Measurements from ENCODE around the gene MAP3K10. TPM values are rescaled to one million over a fixed set of nuclear protein-coding genes. Genes with fewer than 3 reads are reported as not detected.
A peak's percentile ranks its signal among the peaks of the same experiment; 100 is the strongest.
"Not testable (repeated sequence)": the region's sequence is repeated elsewhere in the genome, so short reads cannot be mapped to it uniquely, and the experiment has no call there.

MAP3K10 gene
- total and polyA plus RNA-seq, 2 of the 13 experiments (the other 11 are each of a cell fraction or from before 2014, with no cell fraction given) = 3.4 to 5.0 TPM

- intact Hi-C loops (cut with micrococcal nuclease; ENCODE audit: unreplicated experiment); H4K20me1 ChIP-seq (ENCODE audit: insufficient read depth, low read length); ATAC-seq; BruUV-seq (replicated peaks); H3K27ac ChIP-seq (ENCODE audit: extremely low read length, insufficient read depth, low read length); H3K9me3 ChIP-seq (ENCODE audit: low read length); DNase-seq (ENCODE audit: low spot score); H3K36me3 ChIP-seq (replicated peaks in 1 of 2; ENCODE audit: control insufficient read depth in 1 of 2, insufficient read depth in 2 of 2, low read length in 2 of 2); H3K79me2 ChIP-seq (ENCODE audit: insufficient read depth, low read length); H3K4me1 ChIP-seq (ENCODE audit: insufficient read depth, low read length); FAIRE-seq; CTCF ChIA-PET (ENCODE audit: low intra/inter-chr PET ratio, low total read pairs); in situ Hi-C loops (cut with HindIII; ENCODE audit: extremely low pct_ligation_motif_present, low pct_unique_long_range_greater_than_20kb); H2AFZ ChIP-seq (ENCODE audit: low read length); H3K9ac ChIP-seq (ENCODE audit: insufficient read depth, low read depth, low read length); H3K4me2 ChIP-seq (ENCODE audit: low read depth, low read length); POLR2A ChIA-PET; H3K4me3 ChIP-seq (replicated peaks in 1 of 3; ENCODE audit: insufficient read depth in 1 of 3, low read depth in 2 of 3, low read length in 3 of 3); H3K27me3 ChIP-seq (ENCODE audit: control insufficient read depth in 1 of 2, insufficient read depth in 2 of 2, low read length in 2 of 2): not testable (repeated sequence)
- WGBS (ENCODE audit: low lambda C conversion rate) = 61% methylated on average over 14 of the region's 30 CpGs
- peak; percentile 68 for TF ChIP-seq NFYC (CRISPR knock-in tag; IDR thresholded peaks at IDR 0.05)
- TF ChIP-seq NFYB (CRISPR knock-in tag; IDR thresholded peaks at IDR 0.05) = peak; percentile 71
Observed at GRCh38 chr19:40169482-40170302, 21.5 kb upstream of the MAP3K10 start.

- WGBS (ENCODE audit: low lambda C conversion rate) = 61% methylated on average over 8 of the region's 39 CpGs
- intact Hi-C loops (cut with micrococcal nuclease; ENCODE audit: unreplicated experiment); H3K27me3 ChIP-seq (ENCODE audit: control insufficient read depth in 1 of 2, insufficient read depth in 2 of 2, low read length in 2 of 2); H3K4me1 ChIP-seq (ENCODE audit: insufficient read depth, low read length); H3K9me3 ChIP-seq (ENCODE audit: low read length); H3K4me3 ChIP-seq (replicated peaks in 1 of 3; ENCODE audit: insufficient read depth in 1 of 3, low read depth in 2 of 3, low read length in 3 of 3); BruUV-seq (replicated peaks); CTCF ChIA-PET (ENCODE audit: low intra/inter-chr PET ratio, low total read pairs); in situ Hi-C loops (cut with HindIII; ENCODE audit: extremely low pct_ligation_motif_present, low pct_unique_long_range_greater_than_20kb); H3K36me3 ChIP-seq (replicated peaks in 1 of 2; ENCODE audit: control insufficient read depth in 1 of 2, insufficient read depth in 2 of 2, low read length in 2 of 2); FAIRE-seq; H3K79me2 ChIP-seq (ENCODE audit: insufficient read depth, low read length); POLR2A ChIA-PET; H3K27ac ChIP-seq (ENCODE audit: extremely low read length, insufficient read depth, low read length); H4K20me1 ChIP-seq (ENCODE audit: insufficient read depth, low read length); H3K9ac ChIP-seq (ENCODE audit: insufficient read depth, low read depth, low read length); DNase-seq (ENCODE audit: low spot score): not testable (repeated sequence)
- peak; percentile 52 for ATAC-seq
- Histone ChIP-seq H3K4me2 (ENCODE audit: low read depth, low read length) (peak overlapping the region; percentile 51), H2AFZ (ENCODE audit: low read length) (peak overlapping the region; percentile 69)
Observed at GRCh38 chr19:40170303-40170989, 20.8 kb upstream of the MAP3K10 start.

GRCh38 chr19:40171293-40171692 lies 19.9 kb upstream of the MAP3K10 start:
- H2AFZ ChIP-seq (ENCODE audit: low read length); H3K9me3 ChIP-seq (ENCODE audit: low read length); H3K79me2 ChIP-seq (ENCODE audit: insufficient read depth, low read length); H3K27ac ChIP-seq (ENCODE audit: extremely low read length, insufficient read depth, low read length); intact Hi-C loops (cut with micrococcal nuclease; ENCODE audit: unreplicated experiment); H3K4me1 ChIP-seq (ENCODE audit: insufficient read depth, low read length); DNase-seq (ENCODE audit: low spot score); FAIRE-seq; H4K20me1 ChIP-seq (ENCODE audit: insufficient read depth, low read length); H3K27me3 ChIP-seq (ENCODE audit: control insufficient read depth in 1 of 2, insufficient read depth in 2 of 2, low read length in 2 of 2); ATAC-seq; H3K36me3 ChIP-seq (replicated peaks in 1 of 2; ENCODE audit: control insufficient read depth in 1 of 2, insufficient read depth in 2 of 2, low read length in 2 of 2); CTCF ChIA-PET (ENCODE audit: low intra/inter-chr PET ratio, low total read pairs); POLR2A ChIA-PET; in situ Hi-C loops (cut with HindIII; ENCODE audit: extremely low pct_ligation_motif_present, low pct_unique_long_range_greater_than_20kb); BruUV-seq (replicated peaks); H3K9ac ChIP-seq (ENCODE audit: insufficient read depth, low read depth, low read length): not testable (repeated sequence)
- H3K4me2 ChIP-seq (ENCODE audit: low read depth, low read length) = peak overlapping the region; percentile 51
- WGBS (ENCODE audit: low lambda C conversion rate) = 27% methylated on average over 4 of the region's 4 CpGs
- H3K4me3 ChIP-seq (replicated peaks in 1 of 3; ENCODE audit: insufficient read depth in 1 of 3, low read depth in 2 of 3, low read length in 3 of 3) = 0 out of 6 replicates have a peak overlapping the region, but pooled peaks of 1 of the 3 experiments have one; percentile 23

Measured in HepG2 (cell line).